Activated CD4-positive, alpha-beta T cell treated with anti-CD3 and anti-CD28 coated beads, Interleukin-2, amount 10 ng/mL, durations not matched to agents 7 days and 5 days (primary cell): Measurements from ENCODE around the gene PGGHG. TPM values are rescaled to one million over a fixed set of nuclear protein-coding genes. Genes with fewer than 3 reads are reported as not detected.

ENCODE experiments used
- CTCF ChIA-PET: fragments of 350-600 bp; sonication (Branson Sonifier 250); formaldehyde crosslinking; loops from one replicate; lab custom pipeline; 2021; ENCODE audit warnings: antibody characterized with exemption; lab: Charles Lee
- POLR2A ChIA-PET: fragments of 350-600 bp; sonication (Branson Sonifier 250); formaldehyde crosslinking; loops from one replicate; lab custom pipeline; 2021; ENCODE audit warnings: antibody characterized with exemption; lab: Charles Lee
- DNase-seq: peaks from one replicate; pipeline ENCODE4 v3.0.0-alpha.2; 2020
- H3K27ac Mint-ChIP-seq: one replicate; pipeline ENCODE4 v1.8.0; 2021; ENCODE audit warnings: mild to moderate bottlenecking, moderate library complexity, mixed read lengths
- H3K27me3 Mint-ChIP-seq: one replicate; pipeline ENCODE4 v1.8.0; 2021; ENCODE audit warnings: mixed read lengths
- H3K36me3 Mint-ChIP-seq: one replicate; pipeline ENCODE4 v1.8.0; 2021; ENCODE audit warnings: low read depth, mixed read lengths
- H3K4me1 Mint-ChIP-seq: one replicate; pipeline ENCODE4 v1.8.0; 2021; ENCODE audit warnings: mixed read lengths
- H3K4me3 Mint-ChIP-seq: one replicate; pipeline ENCODE4 v1.8.0; 2021; ENCODE audit warnings: mild to moderate bottlenecking, moderate library complexity, mixed read lengths
- H3K9me3 Mint-ChIP-seq: one replicate; pipeline ENCODE4 v1.8.0; 2021; ENCODE audit warnings: mixed read lengths
- total RNA-seq, 2 experiments: library from RNA; stranded (reverse); gene quantifications; one replicate each; pipeline ENCODE4 v1.2.3, GENCODE V29; 2021

PGGHG gene
- total RNA-seq: 100 to 1,000 TPM; 325 to 377 TPM

DNA sequence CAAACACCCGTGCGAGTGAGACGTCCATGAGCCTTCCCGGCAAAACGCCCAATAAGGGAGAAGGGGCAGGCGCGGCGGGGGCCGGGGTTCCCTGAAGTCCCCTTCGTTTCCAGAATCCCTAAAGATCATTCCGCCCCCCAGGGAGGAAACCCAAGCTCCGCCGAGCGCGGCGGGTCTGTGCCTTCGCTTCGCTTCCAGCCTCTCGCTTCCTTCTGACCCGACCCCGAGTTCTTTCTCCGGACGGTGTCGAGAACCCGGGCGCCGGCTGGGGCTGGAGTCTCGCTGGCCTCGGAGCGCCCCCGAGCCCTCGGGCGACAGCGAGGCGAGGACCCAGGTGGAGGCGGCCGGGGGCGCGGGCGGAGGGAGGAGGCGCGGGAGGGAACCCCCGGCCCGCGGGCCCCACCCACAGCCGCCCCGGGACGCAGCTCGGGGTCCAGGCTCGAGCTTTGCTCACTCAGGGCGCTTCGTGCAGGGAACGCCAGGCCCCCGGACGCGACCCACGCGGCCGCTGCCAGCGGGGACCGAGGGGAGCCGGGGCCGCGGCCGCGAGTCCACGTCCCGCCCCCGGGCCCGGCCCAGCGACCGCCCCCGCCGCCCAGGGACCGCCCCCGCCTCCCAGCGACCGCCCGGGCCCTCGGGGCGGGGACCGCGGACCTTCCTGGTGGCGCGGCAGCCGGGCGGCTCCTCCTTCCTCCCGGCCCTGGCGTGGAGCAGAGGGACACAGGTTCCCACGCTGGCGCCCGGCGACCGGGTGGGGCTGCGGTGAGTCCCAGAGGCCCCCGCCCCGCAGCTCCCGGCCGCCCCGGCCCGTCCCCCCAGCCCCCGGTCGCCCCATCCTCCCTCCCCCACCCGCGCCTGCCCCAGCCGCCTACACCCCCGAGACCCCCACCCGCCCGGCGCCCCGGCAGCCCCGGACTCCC is at the start of gene PGGHG:
Gene PGGHG, plus strand, starts transcription at position 649 of the 920 bp plus-strand sequence. CDS start 691 bp downstream, outside the sequence.
- H3K4me3 Mint-ChIP-seq: peak within 1 kb of the TSS; percentile 99
- ChIA-PET CTCF (interaction anchor here (1.1 to 1.9 kb wide), 4 partner anchors 16 to 44 kb away, joined by 3 to 5 read pairs (median 3); no protein-coding TSS in a partner anchor), POLR2A (no interaction called here)
- peak; percentile 64 for DNase-seq
- peaks cover 48% of the 10 kb centered on the region for H3K4me1 Mint-ChIP-seq
- H3K27me3 Mint-ChIP-seq: peaks cover 4% of the 10 kb centered on the region
- H3K27ac Mint-ChIP-seq: peak within 1 kb of the TSS; percentile 94
- H3K36me3 Mint-ChIP-seq: peaks cover 30% of the 10 kb centered on the region
- no peaks in the 10 kb centered on the region for H3K9me3 Mint-ChIP-seq

- ChIA-PET CTCF (interaction anchor here (3.0 kb wide), 1 partner anchor 11 kb away, joined by 13 read pairs; no protein-coding TSS in a partner anchor), POLR2A (no interaction called here)
- Mint-ChIP-seq H3K36me3 (peaks cover 41% of the 10 kb centered on the region), H3K4me1 (peaks cover 57% of the 10 kb centered on the region), H3K27me3 (no peaks in the 10 kb centered on the region), H3K9me3 (no peaks in the 10 kb centered on the region), H3K4me3 (no peak overlapping the region), H3K27ac (no peak overlapping the region)
- DNase-seq: no peak
These were observed 48.6 kb upstream of the PGGHG start for GRCh38 chr11:240315-240714.

- no peak overlapping the region for H3K27ac Mint-ChIP-seq
- peaks cover 54% of the 10 kb centered on the region for H3K4me1 Mint-ChIP-seq
- peaks cover 53% of the 10 kb centered on the region for H3K36me3 Mint-ChIP-seq
These were observed 47.3 kb upstream of the PGGHG start for GRCh38 chr11:241634-242033.

DNA sequence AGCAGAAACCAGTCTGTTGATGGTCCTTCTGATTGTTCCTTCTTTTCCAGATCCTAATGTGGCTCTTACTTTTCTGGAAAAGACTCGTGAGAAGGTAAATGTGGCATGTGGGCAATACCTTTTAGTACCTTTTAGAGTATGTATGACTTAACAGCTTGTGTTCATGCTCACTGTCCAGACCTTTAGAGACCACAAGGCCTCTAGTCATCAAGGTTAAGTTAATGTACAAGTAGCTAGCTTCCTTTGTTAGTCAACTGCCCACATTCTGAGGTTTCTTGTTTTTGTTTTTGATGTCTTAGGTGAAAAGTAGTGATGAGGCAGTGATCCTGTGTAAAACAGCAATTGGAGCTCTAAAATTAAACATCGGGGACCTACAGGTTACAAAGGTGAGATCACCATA is 44.5 kb upstream of the PGGHG start:
- Mint-ChIP-seq H3K27me3 (no peaks in the 10 kb centered on the region), H3K36me3 (peaks cover 72% of the 10 kb centered on the region), H3K9me3 (no peaks in the 10 kb centered on the region), H3K27ac (peak overlapping the region; percentile 15), H3K4me3 (no peak overlapping the region), H3K4me1 (peaks cover 38% of the 10 kb centered on the region)
- ChIA-PET POLR2A (no interaction called here), CTCF (interaction anchor here (0.7 kb wide), 1 partner anchor 45 kb away, joined by 3 read pairs; the partner anchor contains the start of gene PGGHG)
- no peak for DNase-seq

More at GRCh38 chr11:241634-242033, 47.3 kb upstream of the PGGHG start:
- H3K9me3 Mint-ChIP-seq: no peaks in the 10 kb centered on the region
- no peak overlapping the region for H3K4me3 Mint-ChIP-seq
- DNase-seq: no peak
- ChIA-PET POLR2A (no interaction called here), CTCF (interaction anchor here (1.4 to 3.0 kb wide), 2 partner anchors 9 to 27 kb away, joined by 4 to 13 read pairs; no protein-coding TSS in a partner anchor)
- H3K27me3 Mint-ChIP-seq: no peaks in the 10 kb centered on the region

- ChIA-PET POLR2A (no interaction called here), CTCF (interaction anchor here (0.8 to 3.3 kb wide), 5 partner anchors 10 to 36 kb away, joined by 3 to 16 read pairs (median 9); no protein-coding TSS in a partner anchor)
- Mint-ChIP-seq H3K9me3 (no peaks in the 10 kb centered on the region), H3K4me3 (no peak overlapping the region), H3K27me3 (no peaks in the 10 kb centered on the region), H3K27ac (no peak overlapping the region), H3K4me1 (peaks cover 25% of the 10 kb centered on the region), H3K36me3 (peaks cover 75% of the 10 kb centered on the region)
- DNase-seq: no peak
These were observed 39.9 kb upstream of the PGGHG start for GRCh38 chr11:249062-249461.

- no peaks in the 10 kb centered on the region for H3K27me3 Mint-ChIP-seq
- H3K27ac Mint-ChIP-seq: no peak overlapping the region
- DNase-seq: no peak
- ChIA-PET POLR2A (interaction anchor here (0.9 kb wide), 1 partner anchor 67 kb away, joined by 3 read pairs; no protein-coding TSS in a partner anchor), CTCF (interaction anchor here (0.6 to 3.3 kb wide), 32 partner anchors 9 to 515 kb away, joined by 3 to 16 read pairs (median 4); partner anchors contain the start of genes EPS8L2, NLRP6 and PTDSS2)
- peaks cover 68% of the 10 kb centered on the region for H3K36me3 Mint-ChIP-seq
- peaks cover 19% of the 10 kb centered on the region for H3K4me1 Mint-ChIP-seq
- H3K9me3 Mint-ChIP-seq: no peaks in the 10 kb centered on the region
- no peak overlapping the region for H3K4me3 Mint-ChIP-seq
These were observed 38.7 kb upstream of the PGGHG start for GRCh38 chr11:250274-250673.

DNA sequence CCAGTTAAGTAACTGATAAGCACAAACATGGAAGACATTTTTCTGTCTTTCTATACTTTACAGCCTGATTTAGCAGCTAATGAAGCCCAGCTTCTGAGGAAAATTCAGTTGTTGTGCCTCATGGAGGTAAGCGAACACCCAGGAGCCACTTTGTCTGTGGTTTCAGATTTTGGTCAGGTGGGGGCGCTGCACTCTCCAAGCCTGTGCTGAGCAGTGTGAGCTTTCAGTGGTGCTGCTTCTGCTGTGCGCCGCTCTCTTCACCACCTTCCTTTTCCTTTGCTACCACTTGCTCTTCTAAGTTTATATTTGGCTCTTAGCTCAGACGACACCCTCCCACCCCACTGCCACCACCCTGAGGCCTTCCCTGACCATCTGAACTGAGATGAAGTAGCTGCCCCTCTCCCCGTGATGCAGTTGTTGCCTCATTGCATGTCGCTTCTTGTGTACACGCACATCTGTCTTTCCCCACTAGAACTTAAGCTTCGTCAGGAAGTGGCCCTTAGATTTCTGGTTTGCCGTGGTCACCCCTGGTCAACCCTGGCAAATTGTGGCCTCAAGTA is 38.1 kb upstream of the PGGHG start:
- peaks cover 17% of the 10 kb centered on the region for H3K4me1 Mint-ChIP-seq
- no peaks in the 10 kb centered on the region for H3K27me3 Mint-ChIP-seq
- CTCF ChIA-PET: interaction anchor here (0.6 to 3.3 kb wide), 35 partner anchors 9 to 515 kb away, joined by 3 to 16 read pairs (median 4); partner anchors contain the start of genes EPS8L2, NLRP6 and PTDSS2
- no peak overlapping the region for H3K4me3 Mint-ChIP-seq
- peaks cover 62% of the 10 kb centered on the region for H3K36me3 Mint-ChIP-seq
- no peaks in the 10 kb centered on the region for H3K9me3 Mint-ChIP-seq
- POLR2A ChIA-PET: interaction anchor here (0.9 kb wide), 1 partner anchor 66 kb away, joined by 3 read pairs; no protein-coding TSS in a partner anchor
- peak; percentile 89 for DNase-seq
- peak overlapping the region; percentile 81 for H3K27ac Mint-ChIP-seq

DNA sequence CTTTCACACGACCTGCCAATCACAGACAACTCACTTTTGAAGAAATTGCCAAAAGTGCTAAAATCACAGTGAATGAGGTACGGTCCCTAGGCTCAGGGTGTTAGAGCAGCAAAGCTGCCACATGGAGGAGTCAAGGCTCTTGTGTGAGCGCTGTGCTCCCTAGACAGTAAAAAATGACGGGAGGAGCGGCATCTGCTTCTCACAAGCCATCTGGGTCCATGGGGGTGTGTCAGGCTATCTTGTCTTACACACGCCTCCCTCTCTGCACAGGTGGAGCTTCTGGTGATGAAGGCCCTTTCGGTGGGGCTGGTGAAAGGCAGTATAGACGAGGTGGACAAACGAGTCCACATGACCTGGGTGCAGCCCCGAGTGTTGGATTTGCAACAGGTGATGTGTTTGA is 37.4 kb upstream of the PGGHG start:
- H3K4me3 Mint-ChIP-seq: no peak overlapping the region
- H3K4me1 Mint-ChIP-seq: peaks cover 17% of the 10 kb centered on the region
- ChIA-PET POLR2A (no interaction called here), CTCF (interaction anchor here (0.8 to 3.3 kb wide), 26 partner anchors 8 to 267 kb away, joined by 3 to 16 read pairs (median 5); partner anchors contain the start of genes NLRP6 and PTDSS2)
- peaks cover 56% of the 10 kb centered on the region for H3K36me3 Mint-ChIP-seq
- no peaks in the 10 kb centered on the region for H3K27me3 Mint-ChIP-seq
- H3K9me3 Mint-ChIP-seq: no peaks in the 10 kb centered on the region
- H3K27ac Mint-ChIP-seq: no peak overlapping the region
- no peak for DNase-seq

- H3K27me3 Mint-ChIP-seq: no peaks in the 10 kb centered on the region
- H3K9me3 Mint-ChIP-seq: no peaks in the 10 kb centered on the region
- no peak overlapping the region for H3K4me3 Mint-ChIP-seq
- CTCF ChIA-PET: no interaction called here
- no peak for DNase-seq
- no peak overlapping the region for H3K27ac Mint-ChIP-seq
- POLR2A ChIA-PET: no interaction called here
- peaks cover 17% of the 10 kb centered on the region for H3K4me1 Mint-ChIP-seq
- peaks cover 47% of the 10 kb centered on the region for H3K36me3 Mint-ChIP-seq
These were observed 36.3 kb upstream of the PGGHG start for GRCh38 chr11:252666-253065.

DNA sequence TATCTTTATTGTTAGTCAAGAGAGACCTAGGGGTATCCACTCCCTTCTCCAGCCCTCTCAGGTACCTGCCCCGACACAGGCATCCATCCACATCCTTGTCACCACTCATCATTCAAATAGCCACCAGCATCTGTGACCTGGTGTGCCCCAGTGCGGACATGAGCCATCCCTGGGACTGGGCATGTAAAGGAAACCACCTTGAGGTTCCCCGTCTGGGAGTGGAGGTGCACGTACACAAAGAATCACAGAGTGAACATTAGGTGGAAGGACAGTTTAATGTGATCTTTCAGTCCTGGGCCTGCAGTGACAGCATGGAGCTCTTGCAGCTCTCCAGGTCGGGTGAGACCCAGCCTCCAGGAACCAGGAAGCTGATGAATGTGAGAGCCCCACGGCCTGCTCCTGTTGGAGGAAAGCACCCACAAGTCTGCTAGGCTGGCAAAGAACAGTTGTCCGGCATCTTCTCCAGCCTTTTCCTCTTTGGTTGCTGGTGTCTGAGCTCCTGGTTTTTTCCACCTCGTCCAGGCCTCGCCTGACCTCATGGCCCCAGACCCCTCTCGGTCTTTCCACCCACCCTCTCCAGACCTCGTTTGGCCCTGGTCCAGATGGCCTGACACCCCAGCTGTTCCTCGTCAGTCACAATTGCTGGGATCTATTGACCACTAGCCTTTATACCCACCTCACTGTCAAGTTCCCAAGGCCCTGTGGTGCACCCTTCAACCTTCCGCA is 35.6 kb upstream of the PGGHG start:
- POLR2A ChIA-PET: no interaction called here
- DNase-seq: no peak
- no peaks in the 10 kb centered on the region for H3K27me3 Mint-ChIP-seq
- H3K4me3 Mint-ChIP-seq: no peak overlapping the region
- no peaks in the 10 kb centered on the region for H3K9me3 Mint-ChIP-seq
- CTCF ChIA-PET: interaction anchor here (0.6 to 0.8 kb wide), 2 partner anchors 46 to 685 kb away, joined by 3 read pairs; partner anchors contain the start of gene IFITM5
- peaks cover 41% of the 10 kb centered on the region for H3K36me3 Mint-ChIP-seq
- peaks cover 17% of the 10 kb centered on the region for H3K4me1 Mint-ChIP-seq
- H3K27ac Mint-ChIP-seq: peak overlapping the region; percentile 39

DNA sequence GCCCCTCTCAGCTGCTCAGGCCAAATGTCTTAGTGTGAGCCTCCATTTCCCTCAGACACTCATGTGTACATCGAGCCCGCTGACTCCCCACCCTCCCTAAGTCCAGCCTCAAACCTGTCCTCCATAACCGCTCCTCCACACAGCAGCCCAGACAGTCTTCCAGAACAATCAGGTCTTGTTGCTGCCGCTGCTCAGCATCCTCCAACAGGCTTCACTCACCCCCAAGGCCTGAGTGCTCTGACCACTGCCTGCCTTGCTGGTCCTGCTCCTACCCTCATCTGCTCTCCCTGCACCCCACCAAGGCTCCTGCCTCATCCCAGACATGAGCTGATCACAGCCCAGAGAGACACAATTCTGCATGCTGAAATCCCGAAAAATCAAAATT is 35.0 kb upstream of the PGGHG start:
- ChIA-PET CTCF (interaction anchor here (0.6 to 1.8 kb wide), 3 partner anchors 45 to 685 kb away, joined by 3 to 4 read pairs (median 3); partner anchors contain the start of gene IFITM5), POLR2A (no interaction called here)
- Mint-ChIP-seq H3K27me3 (no peaks in the 10 kb centered on the region), H3K4me3 (peak overlapping the region; percentile 8), H3K4me1 (peaks cover 17% of the 10 kb centered on the region), H3K36me3 (peaks cover 38% of the 10 kb centered on the region), H3K27ac (no peak overlapping the region), H3K9me3 (no peaks in the 10 kb centered on the region)
- DNase-seq: no peak

GRCh38 chr11:255176-255575 is 33.8 kb upstream of the PGGHG start:
- POLR2A ChIA-PET: no interaction called here
- CTCF ChIA-PET: interaction anchor here (1.8 kb wide), 1 partner anchor 264 kb away, joined by 4 read pairs; no protein-coding TSS in a partner anchor

More at GRCh38 chr11:255176-255575, 33.8 kb upstream of the PGGHG start:
- Mint-ChIP-seq H3K9me3 (no peaks in the 10 kb centered on the region), H3K36me3 (peaks cover 32% of the 10 kb centered on the region), H3K4me1 (peaks cover 13% of the 10 kb centered on the region), H3K27ac (no peak overlapping the region), H3K27me3 (no peaks in the 10 kb centered on the region), H3K4me3 (no peak overlapping the region)
- DNase-seq: no peak
